H1 (cell line): ENCODE measurements around the gene UGGT1. TPM values are rescaled to one million over a fixed set of nuclear protein-coding genes. Genes with fewer than 3 reads are reported as not detected.

Source experiments
- CEBPB ChIP-seq: IDR thresholded peaks from 2 replicates; pipeline ENCODE4 v1.6.1; 2012; ENCODE audit warnings: low read depth, low read length
- GABPA ChIP-seq: IDR thresholded peaks from 2 replicates; pipeline ENCODE4 v1.6.1; 2011; ENCODE audit warnings: mild to moderate bottlenecking, low read length, moderate library complexity, borderline replicate concordance; ENCODE audit not compliant: insufficient read depth
- POLR2AphosphoS5 ChIP-seq: IDR thresholded peaks from 2 replicates; pipeline ENCODE4 v1.6.1; 2011; ENCODE audit warnings: low read depth, low read length
- POU5F1 ChIP-seq: IDR thresholded peaks from 2 replicates; pipeline ENCODE4 v1.6.1; 2011; ENCODE audit warnings: low read depth, mild to moderate bottlenecking, low read length, moderate library complexity
- TAF7 ChIP-seq: optimal IDR thresholded peaks from 2 replicates; pipeline ENCODE3; 2011; ENCODE audit warnings: low read depth, mild to moderate bottlenecking, inconsistent platforms, low read length, moderate library complexity, borderline replicate concordance
- TCF12 ChIP-seq: IDR thresholded peaks from 2 replicates; pipeline ENCODE4 v1.6.1; 2011; ENCODE audit warnings: low read depth, mild to moderate bottlenecking, low read length
- USF2 ChIP-seq: IDR thresholded peaks from 2 replicates; pipeline ENCODE4 v1.6.1; 2011; ENCODE audit warnings: low read length, improper control_type of control experiment
- polyA plus RNA-seq, 7 experiments: library from polyadenylated mRNA; depleted of rRNA in 3 of 7; stranded (reverse) in 5 of 7; unstranded in 2 of 7; fragments of >200 nt in 5 of 7; fragments of 200-250 nt in 2 of 7; gene quantifications; 1 replicate in 5 of 7; 2 replicates in 1 of 7; 4 replicates in 1 of 7; pipeline versions ENCODE4 v1.2.1 to v1.2.3, GENCODE V29; 2011 to 2013; ENCODE audit warnings: missing spikeins in 2 of 7, mixed read lengths in 2 of 7
- total RNA-seq: library from RNA; stranded (reverse); fragmentation: NEBNext Ultra II Directional; extraction: Animal tissue kit (Norgen Biotek cat#: 25700); gene quantifications from 2 replicates; pipeline ENCODE4 v1.2.1, GENCODE V29; 2021

UGGT1 gene
- total and polyA plus RNA-seq, 2 of the 8 experiments (the other 6 are each of a cell fraction or from before 2014, with no cell fraction given): 14.9 to 57.3 TPM

DNA sequence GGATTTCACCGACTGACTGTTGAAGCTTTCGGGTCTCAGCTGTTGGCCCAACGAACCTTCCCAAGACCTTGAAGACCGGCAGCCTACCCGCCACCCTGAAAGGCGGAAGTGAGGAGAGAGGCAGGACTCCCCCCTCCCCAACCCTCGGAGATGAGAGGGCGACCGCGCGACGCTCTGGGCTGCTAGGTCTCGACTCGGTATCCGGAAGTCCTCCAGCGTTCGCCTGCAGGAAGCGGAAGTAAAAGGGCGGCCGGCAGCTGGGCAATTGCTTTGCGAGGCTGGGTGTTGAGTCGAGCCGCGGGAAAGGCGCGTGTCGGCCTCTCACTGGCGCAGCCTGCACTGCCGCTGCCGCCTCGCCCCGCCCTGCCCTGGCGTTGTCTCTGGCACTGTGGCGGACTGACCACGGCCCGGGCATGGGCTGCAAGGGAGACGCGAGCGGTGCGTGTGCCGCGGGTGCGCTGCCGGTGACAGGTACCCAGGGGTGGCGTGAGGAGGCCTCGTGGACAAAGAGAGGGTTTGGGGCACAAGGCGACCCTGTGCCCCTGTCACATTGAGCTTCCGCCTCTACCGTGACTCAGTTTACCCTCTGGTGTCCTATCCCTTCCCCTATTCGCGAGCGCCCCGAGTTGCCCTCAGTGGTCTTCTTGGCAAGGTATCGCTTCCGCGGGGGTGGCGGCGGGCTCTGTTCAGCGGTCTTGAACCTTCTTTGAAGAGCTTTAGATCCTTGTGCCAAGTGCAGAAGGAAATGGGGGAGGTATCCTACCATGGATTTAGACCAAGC, at the start of gene UGGT1 (continued):
- TF ChIP-seq USF2 (no peak), CEBPB (no peak), GABPA (peak; percentile 88), TCF12 (no peak), TAF7 (peak; percentile 67), POLR2AphosphoS5 (peak; percentile 75), POU5F1 (no peak)
